Gastroesophageal sphincter (tissue), 4 donors: ENCODE data around the gene PCDHGA12. TPM values are rescaled to one million over a fixed set of nuclear protein-coding genes. Genes with fewer than 3 reads are reported as not detected.

Experiments used
- ATAC-seq: fragments of 150-250 bp; one replicate; pipeline ENCODE4 v1.9.1; 2016; ENCODE audit warnings: mild to moderate bottlenecking, moderate library complexity
- H3K27ac ChIP-seq, 4 donors: fragments of 200-600 bp; sonication (generic) in 3 of 4; 1 replicate in 3 of 4; 2 replicates in 1 of 4; pipeline ENCODE4 v1.5.1; 2016 to 2019
- H3K27me3 ChIP-seq: fragments of 200-600 bp; sonication (generic); one replicate; pipeline ENCODE4 v1.5.1; 2019
- H3K36me3 ChIP-seq, 2 donors: fragments of 200-600 bp; sonication (generic); one replicate each; pipeline ENCODE4 v1.5.1; 2019; ENCODE audit warnings: control low read depth in 1 of 2
- H3K4me1 ChIP-seq, 3 donors: fragments of 200-600 bp; sonication (generic); 1 replicate in 2 of 3; 2 replicates in 1 of 3; pipeline ENCODE4 v1.5.1; 2016 to 2019; ENCODE audit warnings: control low read depth in 2 of 3
- H3K4me3 ChIP-seq, 2 donors: fragments of 200-600 bp; sonication (generic); one replicate each; pipeline ENCODE4 v1.5.1; 2019; ENCODE audit warnings: mild to moderate bottlenecking in 1 of 2, moderate library complexity in 1 of 2
- H3K9me3 ChIP-seq, 3 donors: fragments of 200-600 bp; sonication (generic); one replicate each; pipeline ENCODE4 v1.5.1; 2017 to 2019; ENCODE audit warnings: control low read depth in 2 of 3
- EP300 ChIP-seq: sonication (generic); formaldehyde crosslinking; IDR thresholded peaks from one replicate; pipeline ENCODE4 v1.6.1; 2017; ENCODE audit warnings: antibody characterized with exemption, mild to moderate bottlenecking
- POLR2A ChIP-seq, 2 donors: fragments of 450-650 bp; IDR thresholded peaks; one replicate each; pipeline ENCODE4 v1.6.1; 2017; ENCODE audit warnings: antibody characterized with exemption in 2 of 2, mild to moderate bottlenecking in 2 of 2, moderate library complexity in 1 of 2
- POLR2AphosphoS5 ChIP-seq: sonication (generic); formaldehyde crosslinking; IDR thresholded peaks from one replicate; pipeline ENCODE4 v1.6.1; 2017; ENCODE audit warnings: antibody characterized with exemption
- total RNA-seq, 4 donors: library from RNA; depleted of rRNA; stranded (reverse); fragments of >200 nt; gene quantifications; one replicate each; pipeline ENCODE4 v1.1.0, GENCODE V29; 2016
- TF ChIP-seq, protein P1 (sequence below), 4 experiments: fragments of 200-600 bp in 2 of 4; fragments of 450-650 bp in 2 of 4; sonication (generic) in 1 of 4; IDR thresholded peaks; one replicate each; pipeline ENCODE4 v1.5.1; 2017 to 2019; ENCODE audit warnings: antibody characterized with exemption in 4 of 4, mild to moderate bottlenecking in 2 of 4, moderate library complexity in 2 of 4

PCDHGA12 gene
- total RNA-seq, 4 donors from 2014 or later, result 5.3 to 15.4 (median 9.8) TPM

DNA sequence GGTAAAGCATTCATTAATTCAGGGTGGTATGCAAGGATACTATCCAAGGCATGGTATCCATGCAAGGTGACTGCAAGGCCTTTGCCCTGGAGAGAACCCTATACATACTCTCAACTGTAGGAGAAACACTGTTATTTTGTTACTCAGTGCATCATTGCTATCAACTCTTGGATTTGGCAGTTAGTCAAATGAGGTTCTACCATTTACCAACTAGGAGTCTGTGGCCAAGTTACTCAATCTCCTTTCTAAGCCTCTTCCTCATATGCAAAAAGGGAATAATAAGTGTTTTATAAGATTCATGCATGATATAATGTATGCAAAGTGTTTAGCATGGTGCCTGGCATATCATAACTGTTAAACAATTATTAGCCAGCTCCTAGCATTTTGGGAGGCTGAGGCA, 49.5 kb downstream of the PCDHGA12 start:
- Histone ChIP-seq H3K4me1 (peaks cover 3 to 87% (median 26%) of the 10 kb centered on the region in 3 donors), H3K36me3 (no peaks in the 10 kb centered on the region), H3K27me3 (no peaks in the 10 kb centered on the region), H3K27ac (no peak overlapping the region), H3K4me3 (peak overlapping the region in 1 of 2 donors; percentile 62), H3K9me3 (no peaks in the 10 kb centered on the region)
- ATAC-seq, result no peak
- TF ChIP-seq, protein P1, sequence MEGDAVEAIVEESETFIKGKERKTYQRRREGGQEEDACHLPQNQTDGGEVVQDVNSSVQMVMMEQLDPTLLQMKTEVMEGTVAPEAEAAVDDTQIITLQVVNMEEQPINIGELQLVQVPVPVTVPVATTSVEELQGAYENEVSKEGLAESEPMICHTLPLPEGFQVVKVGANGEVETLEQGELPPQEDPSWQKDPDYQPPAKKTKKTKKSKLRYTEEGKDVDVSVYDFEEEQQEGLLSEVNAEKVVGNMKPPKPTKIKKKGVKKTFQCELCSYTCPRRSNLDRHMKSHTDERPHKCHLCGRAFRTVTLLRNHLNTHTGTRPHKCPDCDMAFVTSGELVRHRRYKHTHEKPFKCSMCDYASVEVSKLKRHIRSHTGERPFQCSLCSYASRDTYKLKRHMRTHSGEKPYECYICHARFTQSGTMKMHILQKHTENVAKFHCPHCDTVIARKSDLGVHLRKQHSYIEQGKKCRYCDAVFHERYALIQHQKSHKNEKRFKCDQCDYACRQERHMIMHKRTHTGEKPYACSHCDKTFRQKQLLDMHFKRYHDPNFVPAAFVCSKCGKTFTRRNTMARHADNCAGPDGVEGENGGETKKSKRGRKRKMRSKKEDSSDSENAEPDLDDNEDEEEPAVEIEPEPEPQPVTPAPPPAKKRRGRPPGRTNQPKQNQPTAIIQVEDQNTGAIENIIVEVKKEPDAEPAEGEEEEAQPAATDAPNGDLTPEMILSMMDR (IDR thresholded peaks at IDR 0.05), result no peak
- no peak for TF ChIP-seq POLR2AphosphoS5
- no peak for TF ChIP-seq POLR2A (IDR thresholded peaks at IDR 0.05)
- no peak for TF ChIP-seq EP300

Other genes with a start within 250 kb of the PCDHGA12 start
- 1 to 10 TPM; 4.4 to 5.2 (median 4.8) TPM for gene PCDHB16, start 248.1 kb upstream of the PCDHGA12 start, total RNA-seq
- 10 to 100 TPM in 1 of 4 donors, 1 to 10 TPM in 3; 1.9 to 10.9 (median 3.0) TPM for gene PCDHB9, start 243.3 kb upstream of the PCDHGA12 start, total RNA-seq
- gene PCDHB10, start 238.2 kb upstream of the PCDHGA12 start, total RNA-seq, result 1 to 10 TPM; 3.0 to 6.4 (median 4.1) TPM
- 1 to 10 TPM in 3 of 4 donors, under 1 TPM in 1; 0.99 to 5.4 (median 3.0) TPM for gene PCDHB11, start 230.9 kb upstream of the PCDHGA12 start, total RNA-seq
- gene PCDHB12, start 221.8 kb upstream of the PCDHGA12 start, total RNA-seq, result 1 to 10 TPM in 3 of 4 donors, under 1 TPM in 1; 0.67 to 5.1 (median 3.4) TPM
- gene PCDHB13, start 216.6 kb upstream of the PCDHGA12 start, total RNA-seq, result 10 to 100 TPM in 1 of 4 donors, 1 to 10 TPM in 3; 2.7 to 11.7 (median 6.1) TPM
- gene PCDHB14, start 207.2 kb upstream of the PCDHGA12 start, total RNA-seq, result 10 to 100 TPM in 1 of 4 donors, 1 to 10 TPM in 3; 5.4 to 12.8 (median 7.8) TPM
- 1 to 10 TPM; 3.2 to 6.6 (median 4.1) TPM for gene PCDHB15, start 185.1 kb upstream of the PCDHGA12 start, total RNA-seq
- 1 to 10 TPM in 2 of 4 donors, not detected in 2; 1.2 to 3.1 TPM for gene SLC25A2, start 126.5 kb upstream of the PCDHGA12 start, total RNA-seq
- 10 to 100 TPM; 58.7 to 75.9 (median 61.4) TPM for gene TAF7, start 109.7 kb upstream of the PCDHGA12 start, total RNA-seq
- gene PCDHGA1, start 100.0 kb upstream of the PCDHGA12 start, total RNA-seq, result 1 to 10 TPM in 2 of 4 donors, under 1 TPM in 2; 0.67 to 1.3 (median 1.1) TPM
- gene PCDHGA2, start 91.7 kb upstream of the PCDHGA12 start, total RNA-seq, result 1 to 10 TPM; 3.2 to 5.6 (median 4.4) TPM
- 1 to 10 TPM; 1.3 to 5.7 (median 2.8) TPM for gene PCDHGA3, start 86.7 kb upstream of the PCDHGA12 start, total RNA-seq
- 1 to 10 TPM; 2.0 to 9.5 (median 4.2) TPM for gene PCDHGB1, start 80.4 kb upstream of the PCDHGA12 start, total RNA-seq
- gene PCDHGA4, start 75.5 kb upstream of the PCDHGA12 start, total RNA-seq, result 10 to 100 TPM in 1 of 4 donors, 1 to 10 TPM in 3; 2.4 to 12.0 (median 6.3) TPM
- 10 to 100 TPM in 1 of 4 donors, 1 to 10 TPM in 3; 2.7 to 15.6 (median 4.1) TPM for gene PCDHGB2, start 70.5 kb upstream of the PCDHGA12 start, total RNA-seq
- 10 to 100 TPM in 1 of 4 donors, 1 to 10 TPM in 3; 2.6 to 12.5 (median 4.8) TPM for gene PCDHGA5, start 66.3 kb upstream of the PCDHGA12 start, total RNA-seq
- 1 to 10 TPM; 1.5 to 10.0 (median 4.7) TPM for gene PCDHGB3, start 60.3 kb upstream of the PCDHGA12 start, total RNA-seq
- 10 to 100 TPM in 1 of 4 donors, 1 to 10 TPM in 3; 2.0 to 11.1 (median 5.7) TPM for gene PCDHGA6, start 56.6 kb upstream of the PCDHGA12 start, total RNA-seq
- 10 to 100 TPM in 1 of 4 donors, 1 to 10 TPM in 3; 2.7 to 14.3 (median 7.6) TPM for gene PCDHGA7, start 47.8 kb upstream of the PCDHGA12 start, total RNA-seq
- 10 to 100 TPM in 1 of 4 donors, 1 to 10 TPM in 3; 3.1 to 14.8 (median 6.0) TPM for gene PCDHGB4, start 42.8 kb upstream of the PCDHGA12 start, total RNA-seq
- 1 to 10 TPM; 3.0 to 6.8 (median 3.6) TPM for gene PCDHGA8, start 37.9 kb upstream of the PCDHGA12 start, total RNA-seq
- 10 to 100 TPM in 2 of 4 donors, 1 to 10 TPM in 2; 4.0 to 12.9 (median 9.8) TPM for gene PCDHGB5, start 32.6 kb upstream of the PCDHGA12 start, total RNA-seq
- gene PCDHGA9, start 27.7 kb upstream of the PCDHGA12 start, total RNA-seq, result 1 to 10 TPM; 3.3 to 8.6 (median 5.9) TPM
- gene PCDHGB6, start 22.5 kb upstream of the PCDHGA12 start, total RNA-seq, result 10 to 100 TPM in 1 of 4 donors, 1 to 10 TPM in 3; 5.7 to 11.7 (median 6.5) TPM
- gene PCDHGA10, start 17.5 kb upstream of the PCDHGA12 start, total RNA-seq, result 1 to 10 TPM; 2.9 to 8.2 (median 4.7) TPM
- 10 to 100 TPM; 12.3 to 19.3 (median 15.3) TPM for gene PCDHGB7, start 12.8 kb upstream of the PCDHGA12 start, total RNA-seq
- gene PCDHGA11, start 9.5 kb upstream of the PCDHGA12 start, total RNA-seq, result 10 to 100 TPM in 1 of 4 donors, 1 to 10 TPM in 3; 1.9 to 12.3 (median 3.9) TPM
- gene PCDHGC3, start 45.5 kb downstream of the PCDHGA12 start, total RNA-seq, result 10 to 100 TPM; 52.6 to 95.6 (median 63.2) TPM
- gene PCDHGC4, start 54.5 kb downstream of the PCDHGA12 start, total RNA-seq, result 10 to 100 TPM in 1 of 4 donors, 1 to 10 TPM in 2, under 1 TPM in 1; 0.10 to 12.9 (median 2.4) TPM
- gene PCDHGC5, start 58.6 kb downstream of the PCDHGA12 start, total RNA-seq, result 1 to 10 TPM in 3 of 4 donors, under 1 TPM in 1; 0.07 to 5.1 (median 1.8) TPM
- 10 to 100 TPM; 35.2 to 62.3 (median 53.4) TPM for gene DIAPH1, start 188.5 kb downstream of the PCDHGA12 start, total RNA-seq
- 10 to 100 TPM; 35.4 to 77.8 (median 37.7) TPM for gene HDAC3, start 206.3 kb downstream of the PCDHGA12 start, total RNA-seq
- gene RELL2, start 206.5 kb downstream of the PCDHGA12 start, total RNA-seq, result 1 to 10 TPM; 2.3 to 5.4 (median 2.8) TPM
- gene FCHSD1, start 220.9 kb downstream of the PCDHGA12 start, total RNA-seq, result 10 to 100 TPM in 3 of 4 donors, 1 to 10 TPM in 1; 8.2 to 14.8 (median 13.3) TPM